Liver (tissue), 9 donors: ENCODE data around the gene DPAGT1. TPM values are rescaled to one million over a fixed set of nuclear protein-coding genes. Genes with fewer than 3 reads are reported as not detected.
"Not testable (repeated sequence)": the region's sequence is repeated elsewhere in the genome, so short reads cannot be mapped to it uniquely, and the experiment has no call there.

ENCODE experiments used
- DNase-seq: peaks from one replicate; pipeline ENCODE4 v3.0.0-alpha.2; 2017; ENCODE audit warnings: low spot score
- H3K27ac ChIP-seq, 2 donors: one replicate each; pipeline ENCODE4 v1.7.0; 2013; ENCODE audit warnings: inconsistent platforms in 2 of 2, low read length in 2 of 2, control low read depth in 1 of 2, low read depth in 1 of 2, mild to moderate bottlenecking in 1 of 2
- H3K27me3 ChIP-seq, 4 donors: one replicate each; pipeline versions ENCODE4 v1.6.1 to v1.7.0; 2013; ENCODE audit warnings: low read length in 3 of 4, inconsistent platforms in 1 of 4, mild to moderate bottlenecking in 1 of 4, moderate library complexity in 1 of 4; ENCODE audit not compliant: control insufficient read depth in 4 of 4, insufficient read depth in 4 of 4
- H3K36me3 ChIP-seq, 4 donors: one replicate each; pipeline versions ENCODE4 v1.6.1 to v1.7.0; 2013; ENCODE audit warnings: low read length in 3 of 4, mild to moderate bottlenecking in 3 of 4, low read depth in 1 of 4, moderate library complexity in 1 of 4; ENCODE audit not compliant: control insufficient read depth in 4 of 4, insufficient read depth in 3 of 4
- H3K4me1 ChIP-seq, 4 donors: one replicate each; pipeline versions ENCODE4 v1.6.1 to v1.7.0; 2013; ENCODE audit warnings: low read length in 3 of 4, mild to moderate bottlenecking in 3 of 4, moderate library complexity in 1 of 4; ENCODE audit not compliant: control insufficient read depth in 4 of 4, insufficient read depth in 4 of 4
- H3K4me3 ChIP-seq, 3 donors: one replicate each; pipeline versions ENCODE4 v1.6.1 to v1.7.0; 2013; ENCODE audit warnings: low read length in 3 of 3, control low read depth in 1 of 3, low read depth in 1 of 3, mild to moderate bottlenecking in 1 of 3
- H3K9ac ChIP-seq, 2 donors: one replicate each; pipeline ENCODE4 v1.7.0; 2013; ENCODE audit warnings: low read length in 2 of 2, mild to moderate bottlenecking in 2 of 2, moderate library complexity in 2 of 2, control low read depth in 1 of 2, low read depth in 1 of 2
- H3K9me3 ChIP-seq, 4 donors: one replicate each; pipeline versions ENCODE4 v1.6.1 to v1.7.0; 2013; ENCODE audit warnings: low read length in 3 of 4; ENCODE audit not compliant: control insufficient read depth in 4 of 4
- FOXA1 ChIP-seq: IDR thresholded peaks from 2 replicates; pipeline ENCODE4 v1.6.1; 2016; ENCODE audit warnings: antibody characterized with exemption
- FOXA2 ChIP-seq: IDR thresholded peaks from 2 replicates; pipeline ENCODE4 v1.6.1; 2016; ENCODE audit warnings: antibody characterized with exemption
- HNF4A ChIP-seq, 2 donors: conservative IDR thresholded peaks; 2 replicates each; pipeline ENCODE4 v1.6.1; 2016; ENCODE audit warnings: antibody characterized with exemption in 2 of 2, mild to moderate bottlenecking in 2 of 2
- NR2F2 ChIP-seq: IDR thresholded peaks from 2 replicates; pipeline ENCODE4 v1.6.1; 2016; ENCODE audit warnings: antibody characterized with exemption
- RAD21 ChIP-seq, 2 donors: IDR thresholded peaks; 2 replicates each; pipeline ENCODE4 v1.6.1; 2016; ENCODE audit warnings: antibody characterized with exemption in 2 of 2, mild to moderate bottlenecking in 2 of 2
- SP1 ChIP-seq: IDR thresholded peaks from 2 replicates; pipeline ENCODE4 v1.6.1; 2018; ENCODE audit warnings: antibody characterized with exemption, mild to moderate bottlenecking
- WGBS: extraction: QIAGEN DNeasy Blood & Tissue Kit; methylation state at CpG from one replicate; pipeline ENCODE4 v1.1.7; 2013; 5-methylcytosine and 5-hydroxymethylcytosine counted together
- polyA plus RNA-seq, 2 donors: library from polyadenylated mRNA; stranded (reverse) in 1 of 2; unstranded in 1 of 2; fragments of 200-250 nt in 1 of 2; fragments of >200 nt in 1 of 2; fragmentation: Nextera tagmentation in 1 of 2; extraction: Ambion mirVana in 1 of 2; gene quantifications; one replicate each; pipeline versions ENCODE4 v1.2.1 to v1.2.3, GENCODE V29; 2013 to 2015
- total RNA-seq, 2 donors: library from RNA; depleted of rRNA; stranded (reverse); fragments of >200 nt; gene quantifications; one replicate each; pipeline ENCODE4 v1.2.3, GENCODE V29; 2014
- TF ChIP-seq, protein P1 (sequence below): fragments of 150-350 bp; IDR thresholded peaks from 2 replicates; pipeline ENCODE4 v1.5.1; 2017; ENCODE audit warnings: improper control_type of control experiment, low read depth, low read length; ENCODE audit not compliant: missing input control
- TF ChIP-seq, protein P2 (sequence below): IDR thresholded peaks from 2 replicates; pipeline ENCODE4 v1.6.1; 2016; ENCODE audit warnings: antibody characterized with exemption
- TF ChIP-seq, protein P3 (sequence below): IDR thresholded peaks from 2 replicates; pipeline ENCODE4 v1.6.1; 2016; ENCODE audit warnings: antibody characterized with exemption
- donor health status: healthy.
- donor health status: healthy.
- donor health status: healthy.
- donor health status: healthy.
- donor health status: healthy.

Gene DPAGT1
- total and polyA plus RNA-seq, 4 donors: 12.8 to 48.0 (median 37.4) TPM

- Histone ChIP-seq H3K4me1 (peaks cover 4 to 23% (median 11%) of the 10 kb centered on the region in 4 donors), H3K9me3 (no peaks in the 10 kb centered on the region), H3K27me3 (peaks cover 0 to 4% (median 0%) of the 10 kb centered on the region in 4 donors), H3K4me3 (no peak overlapping the region), H3K9ac (no peak overlapping the region), H3K36me3 (no peaks in the 10 kb centered on the region), H3K27ac (no peak overlapping the region)
- TF ChIP-seq RAD21 (IDR thresholded peaks at IDR 0.05) (peak; percentile 63 to 79), NR2F2 (no peak), FOXA2 (no peak)
- TF ChIP-seq, protein P1, sequence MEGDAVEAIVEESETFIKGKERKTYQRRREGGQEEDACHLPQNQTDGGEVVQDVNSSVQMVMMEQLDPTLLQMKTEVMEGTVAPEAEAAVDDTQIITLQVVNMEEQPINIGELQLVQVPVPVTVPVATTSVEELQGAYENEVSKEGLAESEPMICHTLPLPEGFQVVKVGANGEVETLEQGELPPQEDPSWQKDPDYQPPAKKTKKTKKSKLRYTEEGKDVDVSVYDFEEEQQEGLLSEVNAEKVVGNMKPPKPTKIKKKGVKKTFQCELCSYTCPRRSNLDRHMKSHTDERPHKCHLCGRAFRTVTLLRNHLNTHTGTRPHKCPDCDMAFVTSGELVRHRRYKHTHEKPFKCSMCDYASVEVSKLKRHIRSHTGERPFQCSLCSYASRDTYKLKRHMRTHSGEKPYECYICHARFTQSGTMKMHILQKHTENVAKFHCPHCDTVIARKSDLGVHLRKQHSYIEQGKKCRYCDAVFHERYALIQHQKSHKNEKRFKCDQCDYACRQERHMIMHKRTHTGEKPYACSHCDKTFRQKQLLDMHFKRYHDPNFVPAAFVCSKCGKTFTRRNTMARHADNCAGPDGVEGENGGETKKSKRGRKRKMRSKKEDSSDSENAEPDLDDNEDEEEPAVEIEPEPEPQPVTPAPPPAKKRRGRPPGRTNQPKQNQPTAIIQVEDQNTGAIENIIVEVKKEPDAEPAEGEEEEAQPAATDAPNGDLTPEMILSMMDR: peak; percentile 66
- DNase-seq: peak; percentile 58
- 10% methylated on average over 7 of the region's 7 CpGs for WGBS
Observed at GRCh38 chr11:119144825-119145486, 43.3 kb upstream of the DPAGT1 start.

DNA sequence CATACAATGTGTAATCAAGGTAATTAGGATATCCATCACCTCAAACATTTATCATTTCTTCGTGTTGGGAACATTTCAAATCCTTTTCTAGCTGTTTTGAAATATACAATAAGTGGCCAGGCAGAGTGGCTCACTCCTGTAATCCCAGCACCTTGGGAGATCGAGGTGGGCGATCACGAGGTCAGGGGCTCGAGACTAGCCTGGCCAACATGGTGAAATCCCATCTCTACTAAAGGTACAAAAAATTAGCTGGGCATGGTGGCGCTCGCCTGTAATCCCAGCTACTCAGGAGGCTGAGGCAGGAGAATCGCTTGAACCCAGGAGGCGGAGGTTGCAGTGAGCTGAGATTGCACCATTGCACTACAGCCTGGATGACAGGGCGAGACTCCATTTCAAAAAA lies 37.6 kb upstream of the DPAGT1 start:
- H3K4me3 ChIP-seq, DNase-seq, H3K27me3 ChIP-seq, H3K4me1 ChIP-seq, H3K9ac ChIP-seq, H3K9me3 ChIP-seq, H3K36me3 ChIP-seq, H3K27ac ChIP-seq: not testable (repeated sequence)
- WGBS: 89% methylated on average over 10 of the region's 10 CpGs

- Histone ChIP-seq H3K27me3 (no peaks in the 10 kb centered on the region), H3K9ac (no peak overlapping the region), H3K27ac (no peak overlapping the region), H3K4me3 (no peak overlapping the region), H3K9me3 (no peaks in the 10 kb centered on the region), H3K4me1 (no peaks in the 10 kb centered on the region), H3K36me3 (peaks cover 6 to 40% (median 27%) of the 10 kb centered on the region in 4 donors)
- TF ChIP-seq, protein P1: peak; percentile 32
- TF ChIP-seq FOXA1: no peak
- peak in 1 of 2 donors; percentile 53 for TF ChIP-seq RAD21 (IDR thresholded peaks at IDR 0.05)
- no peak for TF ChIP-seq FOXA2
- no peak for DNase-seq
- WGBS: 81% methylated on average over 4 of the region's 4 CpGs
Observed at GRCh38 chr11:119134389-119134978, 32.8 kb upstream of the DPAGT1 start.

DNA sequence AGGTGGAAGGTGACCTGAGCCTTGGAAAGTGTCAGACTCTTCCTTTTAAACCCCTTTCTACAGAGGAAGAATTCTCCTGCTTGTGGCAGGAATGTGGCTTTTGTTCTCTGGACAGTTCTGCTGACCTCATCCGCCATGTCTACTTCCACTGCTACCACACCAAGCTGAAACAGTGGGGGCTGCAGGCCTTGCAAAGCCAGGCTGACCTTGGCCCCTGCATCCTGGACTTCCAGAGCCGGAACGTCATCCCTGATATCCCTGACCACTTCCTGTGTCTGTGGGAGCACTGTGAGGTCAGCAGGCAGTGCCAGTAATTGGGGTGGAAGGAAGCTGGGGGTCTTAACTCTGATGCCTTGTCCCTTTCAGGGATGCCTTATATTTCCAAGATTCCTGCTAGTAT lies 29.0 kb upstream of the DPAGT1 start:
- peaks cover 0 to 2% (median under 1%) of the 10 kb centered on the region in 4 donors for H3K4me1 ChIP-seq
- no peaks in the 10 kb centered on the region for H3K27me3 ChIP-seq
- 70% methylated on average over 3 of the region's 3 CpGs for WGBS
- H3K4me3 ChIP-seq: no peak overlapping the region
- no peak overlapping the region for H3K27ac ChIP-seq
- no peak for DNase-seq
- H3K9ac ChIP-seq: no peak overlapping the region
- peaks cover 9 to 40% (median 27%) of the 10 kb centered on the region in 4 donors for H3K36me3 ChIP-seq
- H3K9me3 ChIP-seq: no peaks in the 10 kb centered on the region
- TF ChIP-seq RAD21 (IDR thresholded peaks at IDR 0.05) (peak in 1 of 2 donors; percentile 5), HNF4A (conservative IDR thresholded peaks at IDR 0.05) (no peak), FOXA1 (no peak), SP1 (no peak)
- TF ChIP-seq, protein P2, sequence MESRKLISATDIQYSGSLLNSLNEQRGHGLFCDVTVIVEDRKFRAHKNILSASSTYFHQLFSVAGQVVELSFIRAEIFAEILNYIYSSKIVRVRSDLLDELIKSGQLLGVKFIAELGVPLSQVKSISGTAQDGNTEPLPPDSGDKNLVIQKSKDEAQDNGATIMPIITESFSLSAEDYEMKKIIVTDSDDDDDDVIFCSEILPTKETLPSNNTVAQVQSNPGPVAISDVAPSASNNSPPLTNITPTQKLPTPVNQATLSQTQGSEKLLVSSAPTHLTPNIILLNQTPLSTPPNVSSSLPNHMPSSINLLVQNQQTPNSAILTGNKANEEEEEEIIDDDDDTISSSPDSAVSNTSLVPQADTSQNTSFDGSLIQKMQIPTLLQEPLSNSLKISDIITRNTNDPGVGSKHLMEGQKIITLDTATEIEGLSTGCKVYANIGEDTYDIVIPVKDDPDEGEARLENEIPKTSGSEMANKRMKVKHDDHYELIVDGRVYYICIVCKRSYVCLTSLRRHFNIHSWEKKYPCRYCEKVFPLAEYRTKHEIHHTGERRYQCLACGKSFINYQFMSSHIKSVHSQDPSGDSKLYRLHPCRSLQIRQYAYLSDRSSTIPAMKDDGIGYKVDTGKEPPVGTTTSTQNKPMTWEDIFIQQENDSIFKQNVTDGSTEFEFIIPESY: no peak
- TF ChIP-seq, protein P3, sequence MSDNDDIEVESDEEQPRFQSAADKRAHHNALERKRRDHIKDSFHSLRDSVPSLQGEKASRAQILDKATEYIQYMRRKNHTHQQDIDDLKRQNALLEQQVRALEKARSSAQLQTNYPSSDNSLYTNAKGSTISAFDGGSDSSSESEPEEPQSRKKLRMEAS: no peak
- TF ChIP-seq, protein P1: no peak
